ENCODE results near the gene ACSL6. TPM values are rescaled to one million over a fixed set of nuclear protein-coding genes. Genes with fewer than 3 reads are reported as not detected.

Gene ACSL6
- total and polyA plus RNA-seq, 8 donors = 0.45 to 1.3 (median 0.96) TPM

DNA sequence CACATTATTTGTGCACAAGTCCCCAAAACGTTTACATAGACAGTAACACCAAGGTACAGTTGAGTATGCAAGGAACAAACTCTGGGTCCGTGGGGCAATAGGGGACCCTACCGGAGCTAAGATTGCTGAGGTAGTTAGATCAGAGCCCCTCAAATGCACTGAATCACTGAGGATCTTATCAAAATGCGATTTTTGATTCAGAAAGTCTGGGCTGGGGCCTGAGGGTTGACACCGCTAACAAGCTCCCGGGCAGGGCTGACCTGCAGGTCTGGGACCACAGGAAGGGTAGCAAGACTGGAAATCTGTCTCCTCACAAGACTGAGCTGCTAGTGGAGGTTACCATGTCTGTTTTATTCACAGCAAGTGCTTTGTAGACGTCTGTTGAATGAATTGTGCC, 47.2 kb upstream of the ACSL6 start:
- H3K4me1 ChIP-seq = no peaks in the 10 kb centered on the region
- TF ChIP-seq, protein P1, sequence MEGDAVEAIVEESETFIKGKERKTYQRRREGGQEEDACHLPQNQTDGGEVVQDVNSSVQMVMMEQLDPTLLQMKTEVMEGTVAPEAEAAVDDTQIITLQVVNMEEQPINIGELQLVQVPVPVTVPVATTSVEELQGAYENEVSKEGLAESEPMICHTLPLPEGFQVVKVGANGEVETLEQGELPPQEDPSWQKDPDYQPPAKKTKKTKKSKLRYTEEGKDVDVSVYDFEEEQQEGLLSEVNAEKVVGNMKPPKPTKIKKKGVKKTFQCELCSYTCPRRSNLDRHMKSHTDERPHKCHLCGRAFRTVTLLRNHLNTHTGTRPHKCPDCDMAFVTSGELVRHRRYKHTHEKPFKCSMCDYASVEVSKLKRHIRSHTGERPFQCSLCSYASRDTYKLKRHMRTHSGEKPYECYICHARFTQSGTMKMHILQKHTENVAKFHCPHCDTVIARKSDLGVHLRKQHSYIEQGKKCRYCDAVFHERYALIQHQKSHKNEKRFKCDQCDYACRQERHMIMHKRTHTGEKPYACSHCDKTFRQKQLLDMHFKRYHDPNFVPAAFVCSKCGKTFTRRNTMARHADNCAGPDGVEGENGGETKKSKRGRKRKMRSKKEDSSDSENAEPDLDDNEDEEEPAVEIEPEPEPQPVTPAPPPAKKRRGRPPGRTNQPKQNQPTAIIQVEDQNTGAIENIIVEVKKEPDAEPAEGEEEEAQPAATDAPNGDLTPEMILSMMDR (IDR thresholded peaks at IDR 0.05) = no peak
- no peaks in the 10 kb centered on the region for H3K9me3 ChIP-seq
- no peak overlapping the region for H3K4me3 ChIP-seq
- no peak for ATAC-seq
- no peaks in the 10 kb centered on the region for H3K27me3 ChIP-seq
- no peak overlapping the region for H3K27ac ChIP-seq
- DNase-seq = no peak
- no peaks in the 10 kb centered on the region for H3K36me3 ChIP-seq
- intact Hi-C loops (cut with DNase I) = no loop called here

GRCh38 chr5:132057498-132058255, 46.2 kb upstream of the ACSL6 start:
- no peak for DNase-seq
- ATAC-seq = no peak
- H3K9me3 ChIP-seq = no peaks in the 10 kb centered on the region

DNA sequence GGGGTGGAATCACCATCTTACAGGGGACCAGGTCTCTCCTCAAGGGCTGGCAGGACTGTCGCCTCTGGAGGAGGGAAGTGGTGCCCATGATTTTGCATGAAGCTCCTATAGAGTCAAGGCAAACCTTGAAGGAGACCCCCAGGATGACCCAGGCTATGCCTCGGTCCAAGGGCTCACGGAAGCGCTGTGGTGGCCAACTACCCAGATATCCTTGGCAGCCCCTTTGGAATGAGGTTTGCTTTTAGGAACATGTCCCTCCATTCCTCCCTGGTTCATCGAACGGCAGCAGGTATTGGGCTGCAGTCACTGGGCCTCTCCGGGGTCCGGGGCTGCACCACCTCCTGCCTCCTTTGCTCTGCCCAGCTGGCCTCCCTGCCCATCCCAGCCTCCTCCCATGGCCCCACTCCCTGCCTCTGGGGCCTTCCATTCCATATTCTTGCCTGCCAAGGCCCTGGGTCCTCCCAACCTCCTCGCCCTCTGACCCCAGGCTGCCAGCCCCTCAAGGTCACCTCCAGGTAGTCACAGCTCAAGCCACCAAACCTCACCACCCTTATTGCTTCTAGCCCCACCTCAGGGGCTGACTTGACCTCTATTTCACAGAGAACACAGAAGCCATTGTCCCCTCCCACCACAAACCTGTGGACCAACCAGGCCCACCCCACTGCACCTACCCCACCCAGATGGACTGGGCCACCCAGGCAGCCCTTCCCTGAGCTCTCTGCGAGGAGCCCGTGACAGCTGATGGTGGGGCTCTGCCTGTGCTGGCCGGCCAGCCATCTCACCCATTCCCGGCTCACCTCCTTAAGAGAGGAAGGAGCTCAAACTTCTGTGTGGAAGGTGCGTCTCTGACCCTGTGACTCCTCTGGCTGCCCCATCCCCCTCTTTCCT, 45.4 kb upstream of the ACSL6 start:
- no peaks in the 10 kb centered on the region for H3K27me3 ChIP-seq
- H3K36me3 ChIP-seq = no peaks in the 10 kb centered on the region
- no peak overlapping the region for H3K4me3 ChIP-seq
- DNase-seq = peak in 2 of 4 donors; percentile 26 to 57
- H3K27ac ChIP-seq = no peak overlapping the region
- intact Hi-C loops (cut with DNase I) = no loop called here
- ATAC-seq = no peak
- no peaks in the 10 kb centered on the region for H3K9me3 ChIP-seq
- no peaks in the 10 kb centered on the region for H3K4me1 ChIP-seq
- TF ChIP-seq, protein P1 (IDR thresholded peaks at IDR 0.05) = no peak

More at GRCh38 chr5:132057498-132058255, 46.2 kb upstream of the ACSL6 start:
- TF ChIP-seq, protein P1 (IDR thresholded peaks at IDR 0.05) = no peak
- H3K4me1 ChIP-seq = no peaks in the 10 kb centered on the region
- no peaks in the 10 kb centered on the region for H3K36me3 ChIP-seq
- H3K4me3 ChIP-seq = no peak overlapping the region
- intact Hi-C loops (cut with DNase I) = no loop called here
- H3K27me3 ChIP-seq = no peaks in the 10 kb centered on the region
- H3K27ac ChIP-seq = no peak overlapping the region

DNA sequence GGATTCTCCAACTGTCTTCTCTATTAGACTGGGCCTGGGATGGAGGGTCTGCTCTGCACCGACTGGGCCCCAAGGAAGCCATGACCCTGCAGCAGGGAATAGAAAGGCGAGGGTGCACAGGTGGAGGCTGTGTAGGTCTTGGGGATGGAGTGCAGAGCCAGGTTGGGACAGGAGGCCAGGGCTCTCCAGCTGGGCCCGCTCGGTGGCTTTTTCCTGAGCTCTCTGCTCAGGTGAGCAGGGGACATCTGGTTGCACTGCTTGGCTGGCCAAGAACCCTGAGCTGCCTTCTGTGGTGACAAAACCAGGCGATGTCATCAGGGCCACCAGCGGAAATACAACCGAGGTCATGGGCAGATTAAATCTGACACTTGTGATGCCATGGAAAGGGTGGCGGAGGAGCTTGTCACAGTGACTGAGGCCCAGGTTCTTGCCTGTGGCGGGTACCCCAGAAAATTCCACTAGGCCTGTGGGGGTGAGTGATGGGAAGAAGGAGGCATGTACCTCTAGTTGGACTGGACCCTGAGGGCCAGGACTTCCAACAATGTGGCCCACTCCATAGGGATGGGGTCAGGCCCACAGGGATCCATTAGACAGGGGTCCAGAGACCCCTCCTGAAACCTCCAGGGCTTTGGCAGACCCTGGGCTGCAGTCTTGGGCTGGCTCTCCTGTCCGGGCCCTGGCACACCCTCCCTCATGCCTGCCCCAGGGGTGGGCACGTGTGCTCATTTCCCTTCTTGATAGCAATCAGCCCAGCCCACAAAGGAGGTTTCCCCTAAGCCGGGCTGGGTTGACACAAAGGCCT, 44.6 kb upstream of the ACSL6 start:
- H3K36me3 ChIP-seq = no peaks in the 10 kb centered on the region
- ATAC-seq (peak; percentile 21), DNase-seq (peak in 2 of 4 donors; percentile 24 to 51)
- TF ChIP-seq, protein P1 (IDR thresholded peaks at IDR 0.05) = no peak
- H3K9me3 ChIP-seq = no peaks in the 10 kb centered on the region
- H3K4me3 ChIP-seq = no peak overlapping the region
- H3K27ac ChIP-seq = no peak overlapping the region
- H3K4me1 ChIP-seq = no peaks in the 10 kb centered on the region
- intact Hi-C loops (cut with DNase I) = no loop called here
- no peaks in the 10 kb centered on the region for H3K27me3 ChIP-seq
